Lower leg skin (tissue), 3 donors: ENCODE results near the gene SLC25A11.

Experiments
- POLR2A ChIP-seq, 2 donors: fragments of 450-650 bp; IDR thresholded peaks; one replicate each; pipeline ENCODE4 v1.6.1; 2016 to 2017; ENCODE audit warnings: antibody characterized with exemption in 2 of 2, mild to moderate bottlenecking in 1 of 2, moderate library complexity in 1 of 2
- TF ChIP-seq, protein P1 (sequence below), 3 donors: fragments of 450-650 bp; IDR thresholded peaks; one replicate each; pipeline ENCODE4 v1.5.1; 2016; ENCODE audit warnings: antibody characterized with exemption in 3 of 3, mild to moderate bottlenecking in 3 of 3, moderate library complexity in 2 of 3

GRCh38 chr17:4901108-4901647 is 38.7 kb downstream of the SLC25A11 start:
- TF ChIP-seq, protein P1, sequence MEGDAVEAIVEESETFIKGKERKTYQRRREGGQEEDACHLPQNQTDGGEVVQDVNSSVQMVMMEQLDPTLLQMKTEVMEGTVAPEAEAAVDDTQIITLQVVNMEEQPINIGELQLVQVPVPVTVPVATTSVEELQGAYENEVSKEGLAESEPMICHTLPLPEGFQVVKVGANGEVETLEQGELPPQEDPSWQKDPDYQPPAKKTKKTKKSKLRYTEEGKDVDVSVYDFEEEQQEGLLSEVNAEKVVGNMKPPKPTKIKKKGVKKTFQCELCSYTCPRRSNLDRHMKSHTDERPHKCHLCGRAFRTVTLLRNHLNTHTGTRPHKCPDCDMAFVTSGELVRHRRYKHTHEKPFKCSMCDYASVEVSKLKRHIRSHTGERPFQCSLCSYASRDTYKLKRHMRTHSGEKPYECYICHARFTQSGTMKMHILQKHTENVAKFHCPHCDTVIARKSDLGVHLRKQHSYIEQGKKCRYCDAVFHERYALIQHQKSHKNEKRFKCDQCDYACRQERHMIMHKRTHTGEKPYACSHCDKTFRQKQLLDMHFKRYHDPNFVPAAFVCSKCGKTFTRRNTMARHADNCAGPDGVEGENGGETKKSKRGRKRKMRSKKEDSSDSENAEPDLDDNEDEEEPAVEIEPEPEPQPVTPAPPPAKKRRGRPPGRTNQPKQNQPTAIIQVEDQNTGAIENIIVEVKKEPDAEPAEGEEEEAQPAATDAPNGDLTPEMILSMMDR (IDR thresholded peaks at IDR 0.05), result no peak
- no peak for TF ChIP-seq POLR2A (IDR thresholded peaks at IDR 0.05)
